A673 (cell line): ENCODE results near the gene STK17A. TPM values are rescaled to one million over a fixed set of nuclear protein-coding genes. Genes with fewer than 3 reads are reported as not detected.

Source experiments
- BruUV-seq: library from RNA; stranded (reverse); fragments of 400-500 nt; replicated peaks from 2 replicates; lab custom pipeline; 2021; lab: Mats Ljungman, UMichigan
- CTCF ChIA-PET: fragments of 300-600 bp; sonication (Branson Sonifier 250); formaldehyde crosslinking; loops from one replicate; lab custom pipeline; 2022; ENCODE audit warnings: antibody characterized with exemption; lab: Charles Lee
- POLR2A ChIA-PET: fragments of 300-600 bp; sonication (Branson Sonifier 250); formaldehyde crosslinking; loops from one replicate; lab custom pipeline; 2022; ENCODE audit warnings: antibody characterized with exemption; ENCODE audit not compliant: low non-redundant PET; lab: Charles Lee
- DNase-seq: peaks from one replicate; pipeline ENCODE4 v3.0.0-alpha.2; 2015; ENCODE audit warnings: low spot score
- H3K27ac ChIP-seq: fragments of 200-600 bp; sonication (generic); 2 replicates; pipeline ENCODE4 v1.5.1; 2016; ENCODE audit warnings: mixed run types, low read depth, mild to moderate bottlenecking, mixed read lengths, antibody characterized with exemption, low read length; ENCODE audit not compliant: poor library complexity, severe bottlenecking
- H3K27me3 ChIP-seq: fragments of 200-600 bp; sonication (generic); replicated peaks from 2 replicates; pipeline ENCODE4 v1.6.1; 2017; ENCODE audit warnings: mixed run types, low read depth, mild to moderate bottlenecking, mixed read lengths, antibody characterized with exemption, low read length; ENCODE audit not compliant: insufficient read depth, poor library complexity
- H3K36me3 ChIP-seq: fragments of 200-600 bp; sonication (generic); 2 replicates; pipeline ENCODE4 v1.6.1; 2016; ENCODE audit warnings: mixed run types, mild to moderate bottlenecking, mixed read lengths, antibody characterized with exemption, low read length; ENCODE audit not compliant: insufficient read depth, poor library complexity, severe bottlenecking
- H3K4me1 ChIP-seq: fragments of 200-600 bp; sonication (generic); 2 replicates; pipeline ENCODE4 v1.6.1; 2017; ENCODE audit warnings: mixed run types, mild to moderate bottlenecking, mixed read lengths, antibody characterized with exemption, low read length; ENCODE audit not compliant: insufficient read depth, poor library complexity, severe bottlenecking
- H3K4me3 ChIP-seq: fragments of 200-600 bp; sonication (generic); 2 replicates; pipeline ENCODE4 v1.5.1; 2016; ENCODE audit warnings: low read depth, mixed run types, mild to moderate bottlenecking, mixed read lengths, low read length; ENCODE audit not compliant: poor library complexity, severe bottlenecking
- H3K9me3 ChIP-seq: fragments of 200-600 bp; sonication (generic); 2 replicates; pipeline ENCODE4 v1.6.1; 2016; ENCODE audit warnings: mixed run types, low read depth, mild to moderate bottlenecking, mixed read lengths, antibody characterized with exemption, low read length; ENCODE audit not compliant: poor library complexity, severe bottlenecking
- EZH2 ChIP-seq: fragments of 200-600 bp; sonication (generic); IDR thresholded peaks from 2 replicates; pipeline ENCODE4 v1.6.1; 2017; ENCODE audit warnings: borderline replicate concordance, low read depth, mild to moderate bottlenecking, mixed read lengths, antibody characterized with exemption, low read length; ENCODE audit not compliant: poor library complexity, severe bottlenecking
- intact Hi-C: fragments of 100-400 bp; cut with micrococcal nuclease; formaldehyde crosslinking; loops from one replicate; pipeline ENCODE4 v1.10.0; 2022; ENCODE audit not compliant: unreplicated experiment
- total RNA-seq: library from RNA; stranded (reverse); gene quantifications from 2 replicates; pipeline ENCODE4 v1.2.3, GENCODE V29; 2021
- TF ChIP-seq, protein P1 (sequence below): fragments of 300-800, 200-600 bp; sonication (generic); conservative IDR thresholded peaks from 2 replicates; pipeline ENCODE4 v1.5.1; 2017; ENCODE audit warnings: low read depth, mild to moderate bottlenecking, antibody characterized with exemption, low read length, moderate library complexity, mixed read lengths

Gene STK17A
- total RNA-seq, 1 experiment from 2014 or later, result 27.3 TPM

DNA sequence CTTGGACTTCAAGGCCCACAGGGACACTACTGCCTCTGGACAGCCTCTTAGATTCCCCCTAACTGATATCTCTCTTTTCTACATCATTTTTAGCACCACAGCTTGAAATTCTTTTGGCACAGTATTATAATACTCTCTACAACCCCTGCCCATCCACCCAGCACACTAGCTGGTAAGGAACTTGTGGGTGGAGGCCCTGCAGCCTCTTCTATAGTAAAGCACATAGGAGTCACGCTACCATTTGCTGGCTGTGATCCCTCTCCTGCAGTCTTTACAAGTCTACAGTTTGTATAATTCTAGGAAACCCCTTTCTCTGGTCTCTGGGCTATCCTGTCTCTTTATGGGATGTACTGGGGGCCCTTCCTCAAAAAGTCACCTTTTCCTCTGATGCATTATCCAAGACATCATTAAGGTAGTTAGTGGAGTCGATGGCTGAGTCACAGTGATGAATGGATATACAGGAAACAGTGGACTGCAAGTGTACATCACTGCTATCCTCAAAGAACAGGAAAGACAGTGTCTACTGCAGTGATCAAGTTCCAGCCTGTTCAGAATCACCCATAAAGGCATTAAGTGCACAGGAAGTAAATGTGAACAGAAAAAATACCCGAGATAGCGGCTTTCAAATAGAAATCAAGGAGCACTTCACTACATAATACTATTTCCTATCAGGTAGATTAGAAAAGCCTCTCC lies 54.4 kb downstream of the STK17A start:
- CTCF ChIA-PET, result no interaction called here
- DNase-seq, result peak; percentile 63
- Histone ChIP-seq H3K36me3 (peaks cover 33% of the 10 kb centered on the region), H3K4me3 (no peak overlapping the region), H3K4me1 (peaks cover 54% of the 10 kb centered on the region), H3K27me3 (no peaks in the 10 kb centered on the region), H3K27ac (peak overlapping the region; percentile 56), H3K9me3 (no peaks in the 10 kb centered on the region)
- BruUV-seq, result no TSS peak
- POLR2A ChIA-PET, result no interaction called here
- intact Hi-C loops, result no loop called here
- TF ChIP-seq EZH2, result no peak
- TF ChIP-seq, protein P1, sequence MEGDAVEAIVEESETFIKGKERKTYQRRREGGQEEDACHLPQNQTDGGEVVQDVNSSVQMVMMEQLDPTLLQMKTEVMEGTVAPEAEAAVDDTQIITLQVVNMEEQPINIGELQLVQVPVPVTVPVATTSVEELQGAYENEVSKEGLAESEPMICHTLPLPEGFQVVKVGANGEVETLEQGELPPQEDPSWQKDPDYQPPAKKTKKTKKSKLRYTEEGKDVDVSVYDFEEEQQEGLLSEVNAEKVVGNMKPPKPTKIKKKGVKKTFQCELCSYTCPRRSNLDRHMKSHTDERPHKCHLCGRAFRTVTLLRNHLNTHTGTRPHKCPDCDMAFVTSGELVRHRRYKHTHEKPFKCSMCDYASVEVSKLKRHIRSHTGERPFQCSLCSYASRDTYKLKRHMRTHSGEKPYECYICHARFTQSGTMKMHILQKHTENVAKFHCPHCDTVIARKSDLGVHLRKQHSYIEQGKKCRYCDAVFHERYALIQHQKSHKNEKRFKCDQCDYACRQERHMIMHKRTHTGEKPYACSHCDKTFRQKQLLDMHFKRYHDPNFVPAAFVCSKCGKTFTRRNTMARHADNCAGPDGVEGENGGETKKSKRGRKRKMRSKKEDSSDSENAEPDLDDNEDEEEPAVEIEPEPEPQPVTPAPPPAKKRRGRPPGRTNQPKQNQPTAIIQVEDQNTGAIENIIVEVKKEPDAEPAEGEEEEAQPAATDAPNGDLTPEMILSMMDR, result no peak

DNA sequence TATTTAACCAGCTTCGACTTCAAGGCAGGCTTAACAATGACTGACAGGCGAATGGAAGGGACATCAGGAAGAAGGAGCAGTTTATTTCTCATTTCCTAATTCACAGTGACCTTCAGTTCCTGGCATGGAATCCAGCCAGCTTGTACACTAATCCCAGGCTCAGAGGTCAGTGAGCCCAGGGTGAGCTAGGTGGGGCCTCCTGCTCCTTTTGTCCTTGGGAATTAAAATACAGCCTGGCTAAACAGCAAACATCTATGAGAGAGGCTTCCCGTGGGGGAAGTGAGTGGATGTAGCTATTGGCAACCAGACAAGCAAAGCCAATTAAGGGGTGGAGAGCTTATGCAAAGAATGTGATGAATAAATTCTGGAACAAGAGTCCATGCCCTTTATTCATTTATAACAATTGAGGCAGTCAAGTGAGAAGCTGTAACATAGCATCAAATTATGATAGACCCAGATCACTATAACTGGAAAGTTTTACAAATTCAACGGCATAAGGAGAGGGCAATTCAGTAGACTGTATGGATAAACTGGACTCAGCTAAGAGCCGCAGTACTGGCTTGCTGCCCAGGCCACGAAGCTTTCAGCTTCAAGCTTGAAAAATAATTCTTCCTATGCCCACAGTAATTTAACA lies 57.1 kb downstream of the STK17A start:
- peak; percentile 93 for DNase-seq
- intact Hi-C loops, result no loop called here
- ChIA-PET POLR2A (no interaction called here), CTCF (interaction anchor here (1.5 kb wide), 1 partner anchor 57 kb away, joined by 8 read pairs; the partner anchor contains the start of gene STK17A)
- H3K4me1 ChIP-seq, result peaks cover 54% of the 10 kb centered on the region
- no peak for TF ChIP-seq EZH2
- TF ChIP-seq, protein P1, result no peak
- peaks cover 24% of the 10 kb centered on the region for H3K36me3 ChIP-seq
- H3K9me3 ChIP-seq, result no peaks in the 10 kb centered on the region
- BruUV-seq, result no TSS peak
- H3K27ac ChIP-seq, result peak overlapping the region; percentile 70
- peak overlapping the region; percentile 3 for H3K4me3 ChIP-seq
- H3K27me3 ChIP-seq, result no peaks in the 10 kb centered on the region

DNA sequence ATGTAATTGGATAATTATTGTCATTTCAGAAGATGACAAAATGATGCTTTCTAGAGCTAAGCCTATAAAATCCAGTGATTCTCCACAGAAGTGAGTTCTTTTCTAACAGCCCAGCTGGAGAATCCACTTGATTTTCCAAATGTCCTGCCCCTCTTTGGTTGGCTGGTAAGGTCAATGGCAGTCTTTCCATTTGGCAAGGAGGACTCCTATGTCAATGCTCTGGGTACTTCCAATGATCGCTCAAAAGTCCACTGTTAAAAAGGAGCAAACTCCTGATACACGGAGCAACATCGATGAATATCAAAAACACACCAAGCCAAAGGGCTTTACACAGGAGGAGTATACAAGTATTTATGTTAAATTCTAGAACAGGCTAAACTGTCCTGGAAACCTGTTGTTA lies 57.8 kb downstream of the STK17A start:
- TF ChIP-seq, protein P1, result no peak
- TF ChIP-seq EZH2, result no peak
- H3K36me3 ChIP-seq, result peaks cover 19% of the 10 kb centered on the region
- CTCF ChIA-PET, result interaction anchor here (1.5 kb wide), 1 partner anchor 58 kb away, joined by 8 read pairs; the partner anchor contains the start of gene STK17A
- BruUV-seq, result no TSS peak
- peak overlapping the region; percentile 70 for H3K27ac ChIP-seq
- peak overlapping the region; percentile 3 for H3K4me3 ChIP-seq
- H3K4me1 ChIP-seq, result peaks cover 54% of the 10 kb centered on the region
- H3K27me3 ChIP-seq, result no peaks in the 10 kb centered on the region
- intact Hi-C loops, result no loop called here
- H3K9me3 ChIP-seq, result no peaks in the 10 kb centered on the region
- no peak for DNase-seq
- POLR2A ChIA-PET, result no interaction called here
